ENCODE data around the gene FGF14.

DNA sequence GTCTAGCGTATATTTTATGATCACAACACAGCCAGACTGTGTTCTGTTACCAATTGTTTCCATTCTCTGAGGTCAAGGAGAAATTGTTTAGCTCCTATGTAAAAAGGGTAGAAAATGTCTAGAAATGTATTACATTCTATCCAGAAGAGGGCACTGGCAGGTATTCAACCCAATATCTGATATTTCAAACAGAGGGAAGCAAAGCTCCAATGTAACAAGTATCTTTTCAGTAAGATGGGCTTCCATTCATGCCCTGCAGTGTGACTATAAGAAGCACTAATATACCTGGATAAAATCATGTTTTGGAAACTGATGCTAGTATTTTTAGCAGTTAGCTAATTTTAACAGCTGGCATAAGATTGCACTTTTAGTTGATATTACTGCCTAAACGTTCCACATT lies 312.7 kb downstream of the FGF14 start:
- TF ChIP-seq, protein P1, sequence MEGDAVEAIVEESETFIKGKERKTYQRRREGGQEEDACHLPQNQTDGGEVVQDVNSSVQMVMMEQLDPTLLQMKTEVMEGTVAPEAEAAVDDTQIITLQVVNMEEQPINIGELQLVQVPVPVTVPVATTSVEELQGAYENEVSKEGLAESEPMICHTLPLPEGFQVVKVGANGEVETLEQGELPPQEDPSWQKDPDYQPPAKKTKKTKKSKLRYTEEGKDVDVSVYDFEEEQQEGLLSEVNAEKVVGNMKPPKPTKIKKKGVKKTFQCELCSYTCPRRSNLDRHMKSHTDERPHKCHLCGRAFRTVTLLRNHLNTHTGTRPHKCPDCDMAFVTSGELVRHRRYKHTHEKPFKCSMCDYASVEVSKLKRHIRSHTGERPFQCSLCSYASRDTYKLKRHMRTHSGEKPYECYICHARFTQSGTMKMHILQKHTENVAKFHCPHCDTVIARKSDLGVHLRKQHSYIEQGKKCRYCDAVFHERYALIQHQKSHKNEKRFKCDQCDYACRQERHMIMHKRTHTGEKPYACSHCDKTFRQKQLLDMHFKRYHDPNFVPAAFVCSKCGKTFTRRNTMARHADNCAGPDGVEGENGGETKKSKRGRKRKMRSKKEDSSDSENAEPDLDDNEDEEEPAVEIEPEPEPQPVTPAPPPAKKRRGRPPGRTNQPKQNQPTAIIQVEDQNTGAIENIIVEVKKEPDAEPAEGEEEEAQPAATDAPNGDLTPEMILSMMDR (IDR thresholded peaks at IDR 0.05), result no peak
- TF ChIP-seq POLR2AphosphoS5 (IDR thresholded peaks at IDR 0.05) (no peak), POLR2A (IDR thresholded peaks at IDR 0.05) (no peak)
